HG03520 (cell line): ENCODE measurements around the gene ATRX.
"Not testable (repeated sequence)": the region's sequence is repeated elsewhere in the genome, so short reads cannot be mapped to it uniquely, and the experiment has no call there.

Source experiments
- ATAC-seq: cut with Tn5 transposase; IDR thresholded peaks from one replicate; pipeline ENCODE4 v1.9.1; 2021; ENCODE audit warnings: mild to moderate bottlenecking, moderate library complexity; ENCODE audit not compliant: unreplicated experiment

Gene ATRX

DNA sequence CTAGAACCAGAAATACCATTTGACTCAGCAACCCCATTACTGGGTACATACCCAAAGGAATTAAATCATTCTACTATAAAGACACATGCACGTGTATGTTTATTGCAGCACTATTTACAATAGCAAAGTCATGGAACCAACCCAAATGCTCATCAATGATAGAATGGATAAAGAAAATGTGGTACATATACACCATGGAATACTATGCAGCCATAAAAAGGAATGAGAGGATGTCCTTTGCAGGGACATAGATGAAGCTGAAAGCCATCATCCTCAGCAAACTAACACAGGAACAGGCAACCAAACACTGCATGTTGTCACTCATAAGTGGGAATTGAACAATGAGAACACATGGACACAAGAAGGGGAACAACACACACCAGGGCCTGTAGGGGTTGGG is 285.9 kb downstream of the ATRX start:
- ATAC-seq = not testable (repeated sequence)

DNA sequence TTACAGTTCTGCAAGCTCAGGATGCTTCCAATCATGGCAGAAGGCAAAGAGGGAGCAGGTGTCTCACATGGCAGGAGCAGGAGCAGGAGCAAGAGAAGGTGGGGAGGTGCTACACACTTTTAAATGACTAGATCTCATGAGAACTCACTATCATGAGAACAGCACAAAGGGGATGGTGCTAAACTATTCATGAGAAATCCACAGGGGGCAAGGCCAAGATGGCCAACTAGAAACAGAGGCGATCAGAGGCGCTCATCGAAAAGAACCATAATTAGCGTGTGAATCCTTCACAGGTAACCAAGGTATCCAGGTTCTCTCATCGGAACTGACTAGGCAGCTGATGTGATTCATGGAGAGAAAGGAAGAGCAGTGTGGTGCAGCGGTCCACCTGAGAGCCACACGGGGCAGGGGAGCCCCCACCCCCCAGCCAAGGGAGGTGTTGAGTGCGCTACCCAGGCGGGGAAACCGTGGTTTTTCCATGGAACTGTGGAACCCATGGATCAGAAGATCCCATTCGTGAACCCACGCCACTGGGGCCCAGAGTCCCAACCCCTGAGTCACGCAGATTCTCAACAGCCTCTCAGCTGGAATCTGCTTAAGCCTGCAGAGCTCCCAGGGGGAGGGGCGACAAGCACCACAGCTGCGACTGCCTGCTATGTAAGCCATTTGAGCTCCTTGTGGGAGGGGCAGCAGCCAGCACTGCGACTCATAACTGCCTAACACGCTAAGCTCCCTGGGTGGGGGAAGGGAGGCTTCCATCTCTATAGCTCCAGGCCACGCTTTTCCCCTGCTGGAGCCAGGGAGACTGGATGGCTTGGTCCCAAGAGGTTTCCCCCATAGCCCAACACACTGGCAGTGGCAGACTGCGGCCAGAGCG is 292.1 kb downstream of the ATRX start:
- no peak for ATAC-seq

DNA sequence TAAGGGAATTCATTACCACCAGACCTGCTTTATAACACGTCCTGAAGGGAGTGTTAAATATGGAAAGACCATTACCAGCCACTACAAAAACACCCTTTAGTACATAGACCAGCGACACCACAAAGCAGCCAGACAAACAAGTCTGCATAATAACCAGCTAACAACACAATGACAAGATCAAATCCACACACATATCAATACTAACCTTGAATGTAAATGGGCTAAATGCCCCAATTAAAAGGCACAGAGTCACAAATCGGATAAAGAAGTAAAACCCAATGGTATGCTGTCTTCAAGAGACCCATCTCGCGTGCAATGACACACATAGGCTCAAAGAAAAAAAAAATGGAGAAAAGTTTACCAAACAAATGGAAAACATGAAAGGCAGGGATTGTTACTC is 302.0 kb downstream of the ATRX start:
- no peak for ATAC-seq

DNA sequence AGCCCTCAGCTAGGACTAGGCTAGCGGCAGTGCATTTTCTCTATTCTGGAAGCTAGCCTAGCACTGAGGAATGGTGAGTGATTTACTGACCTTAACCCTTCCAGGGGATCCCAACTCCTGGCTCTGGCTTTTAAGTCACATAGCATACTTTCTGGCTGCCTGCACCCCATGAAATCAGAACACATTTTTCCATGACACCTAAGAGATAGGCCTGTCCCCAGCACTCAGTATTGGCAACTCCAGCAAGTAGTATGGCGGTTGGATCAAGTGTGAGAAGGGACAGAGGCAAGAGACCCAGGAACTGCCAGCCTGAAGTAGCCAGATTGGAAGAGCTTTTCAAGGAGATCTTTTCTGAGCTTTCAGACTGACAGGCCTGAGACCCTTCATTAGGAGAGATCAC is 330.6 kb downstream of the ATRX start:
- no peak for ATAC-seq
